Fibroblast of lung (primary cell): Measurements from ENCODE around the gene UBXN2A. TPM values are rescaled to one million over a fixed set of nuclear protein-coding genes. Genes with fewer than 3 reads are reported as not detected.
A peak's percentile ranks its signal among the peaks of the same experiment; 100 is the strongest.

Source experiments
- DNase-seq, 2 donors: peaks; one replicate each; pipeline versions ENCODE4 v3.0.0 to v3.0.0-alpha.2; 2010; ENCODE audit warnings: low read depth in 2 of 2
- H2AFZ ChIP-seq: 2 replicates; pipeline ENCODE4 v1.5.1; 2012; ENCODE audit warnings: low read length, control low read depth, inconsistent platforms
- H3K27ac ChIP-seq: 2 replicates; pipeline ENCODE4 v1.5.1; 2011; ENCODE audit warnings: low read length, control low read depth; ENCODE audit not compliant: insufficient read depth
- H3K27me3 ChIP-seq: 2 replicates; pipeline ENCODE4 v1.5.1; 2011; ENCODE audit warnings: mild to moderate bottlenecking, low read length; ENCODE audit not compliant: control insufficient read depth, insufficient read depth
- H3K36me3 ChIP-seq: 2 replicates; pipeline ENCODE4 v1.5.1; 2011; ENCODE audit warnings: low read length; ENCODE audit not compliant: control insufficient read depth, insufficient read depth
- H3K4me1 ChIP-seq: 2 replicates; pipeline ENCODE4 v1.5.1; 2011; ENCODE audit warnings: low read length; ENCODE audit not compliant: control insufficient read depth, insufficient read depth; ENCODE audit errors: extremely low read depth
- H3K4me2 ChIP-seq: 2 replicates; pipeline ENCODE4 v1.5.1; 2011; ENCODE audit warnings: low read length, control low read depth; ENCODE audit not compliant: insufficient read depth; ENCODE audit errors: extremely low read depth
- H3K4me3 ChIP-seq, 4 experiments: fragments of 200-600 bp in 1 of 4; sonication (generic) in 1 of 4; replicated peaks in 1 of 4; 2 replicates each; pipeline ENCODE4 v1.5.1; 2011 to 2016; ENCODE audit warnings: low read length in 4 of 4, low read depth in 3 of 4, mild to moderate bottlenecking in 3 of 4, control low read depth in 2 of 4, inconsistent platforms in 1 of 4, mixed read lengths in 1 of 4; ENCODE audit not compliant: insufficient read depth in 1 of 4; ENCODE audit errors: control extremely low read depth in 1 of 4
- H3K79me2 ChIP-seq: 2 replicates; pipeline ENCODE4 v1.5.1; 2012; ENCODE audit warnings: mild to moderate bottlenecking, low read length, inconsistent platforms; ENCODE audit not compliant: control insufficient read depth, insufficient read depth
- H3K9ac ChIP-seq: 2 replicates; pipeline ENCODE4 v1.5.1; 2011; ENCODE audit warnings: mild to moderate bottlenecking, low read length, control low read depth; ENCODE audit not compliant: insufficient read depth
- H3K9me3 ChIP-seq: 2 replicates; pipeline ENCODE4 v1.5.1; 2012; ENCODE audit warnings: low read depth, low read length; ENCODE audit not compliant: control insufficient read depth, insufficient read depth
- H4K20me1 ChIP-seq: 2 replicates; pipeline ENCODE4 v1.5.1; 2011; ENCODE audit warnings: low read length; ENCODE audit not compliant: control insufficient read depth, insufficient read depth; ENCODE audit errors: extremely low read depth
- CTCF ChIP-seq, 2 donors: IDR thresholded peaks in 1 of 2; conservative IDR thresholded peaks in 1 of 2; 1 replicate in 1 of 2; 2 replicates in 1 of 2; pipeline ENCODE4 v1.5.1; 2011 to 2012; ENCODE audit warnings: low read length in 2 of 2, control low read depth in 1 of 2, inconsistent platforms in 1 of 2, low read depth in 1 of 2, mild to moderate bottlenecking in 1 of 2
- EZH2 ChIP-seq: IDR thresholded peaks from 2 replicates; pipeline ENCODE4 v1.5.1; 2012; ENCODE audit warnings: low read length, control low read depth, mild to moderate bottlenecking; ENCODE audit errors: missing control alignments
- polyA plus RNA-seq, 2 donors: library from polyadenylated mRNA; depleted of rRNA in 1 of 2; stranded (reverse) in 1 of 2; unstranded in 1 of 2; fragments of >200 nt; gene quantifications; 2 replicates each; pipeline ENCODE4 v1.2.1, GENCODE V29; 2011 to 2012; ENCODE audit warnings: missing spikeins in 1 of 2
- total RNA-seq: library from RNA; depleted of rRNA; stranded (reverse); fragments of >200 nt; gene quantifications from 2 replicates; pipeline ENCODE4 v1.2.1, GENCODE V29; 2014

UBXN2A gene
- total and polyA plus RNA-seq, 2 donors (not counting 1 experiment from before 2014, with no cell fraction given), result 12.8 to 12.9 TPM

GRCh38 chr2:23976883-23977282 lies 36.6 kb downstream of the UBXN2A start:
- Histone ChIP-seq H3K36me3 (no peaks in the 10 kb centered on the region), H3K4me1 (no peaks in the 10 kb centered on the region), H3K9ac (no peak overlapping the region), H3K79me2 (no peaks in the 10 kb centered on the region), H3K4me3 (no peak overlapping the region), H2AFZ (no peak overlapping the region), H3K4me2 (no peak overlapping the region), H4K20me1 (no peaks in the 10 kb centered on the region), H3K27me3 (no peaks in the 10 kb centered on the region), H3K9me3 (no peaks in the 10 kb centered on the region), H3K27ac (no peak overlapping the region)
- no peak for DNase-seq
- TF ChIP-seq EZH2 (no peak), CTCF (conservative IDR thresholded peaks at IDR 0.05 in 1 of 2, IDR thresholded peaks at IDR 0.05 in 1 of 2; ENCODE audit: low read depth in 1 of 2, low read length in 2 of 2) (no peak)

GRCh38 chr2:23988371-23988770 lies 48.1 kb downstream of the UBXN2A start:
- no peak for TF ChIP-seq CTCF (conservative IDR thresholded peaks at IDR 0.05 in 1 of 2, IDR thresholded peaks at IDR 0.05 in 1 of 2; ENCODE audit: low read depth in 1 of 2, low read length in 2 of 2)
- TF ChIP-seq EZH2, result no peak
- Histone ChIP-seq H3K9me3 (no peaks in the 10 kb centered on the region), H2AFZ (no peak overlapping the region), H4K20me1 (no peaks in the 10 kb centered on the region), H3K9ac (no peak overlapping the region), H3K4me2 (no peak overlapping the region), H3K79me2 (no peaks in the 10 kb centered on the region), H3K36me3 (no peaks in the 10 kb centered on the region), H3K4me1 (no peaks in the 10 kb centered on the region), H3K4me3 (no peak overlapping the region), H3K27ac (no peak overlapping the region), H3K27me3 (no peaks in the 10 kb centered on the region)
- peak in 1 of 2 donors; percentile 13 for DNase-seq

GRCh38 chr2:23992931-23993330 lies 52.7 kb downstream of the UBXN2A start:
- no peaks in the 10 kb centered on the region for H4K20me1 ChIP-seq
- DNase-seq, result no peak
- no peaks in the 10 kb centered on the region for H3K4me1 ChIP-seq
- no peak overlapping the region for H3K4me3 ChIP-seq
- H3K4me2 ChIP-seq, result no peak overlapping the region
- H3K79me2 ChIP-seq, result no peaks in the 10 kb centered on the region
- TF ChIP-seq CTCF (conservative IDR thresholded peaks at IDR 0.05 in 1 of 2, IDR thresholded peaks at IDR 0.05 in 1 of 2; ENCODE audit: low read depth in 1 of 2, low read length in 2 of 2) (no peak), EZH2 (no peak)
- no peak overlapping the region for H2AFZ ChIP-seq
- no peak overlapping the region for H3K27ac ChIP-seq
- no peak overlapping the region for H3K9ac ChIP-seq
- no peaks in the 10 kb centered on the region for H3K36me3 ChIP-seq
- no peaks in the 10 kb centered on the region for H3K9me3 ChIP-seq
- no peaks in the 10 kb centered on the region for H3K27me3 ChIP-seq
